ENCODE results near the gene SIX1.

Gene SIX1

DNA sequence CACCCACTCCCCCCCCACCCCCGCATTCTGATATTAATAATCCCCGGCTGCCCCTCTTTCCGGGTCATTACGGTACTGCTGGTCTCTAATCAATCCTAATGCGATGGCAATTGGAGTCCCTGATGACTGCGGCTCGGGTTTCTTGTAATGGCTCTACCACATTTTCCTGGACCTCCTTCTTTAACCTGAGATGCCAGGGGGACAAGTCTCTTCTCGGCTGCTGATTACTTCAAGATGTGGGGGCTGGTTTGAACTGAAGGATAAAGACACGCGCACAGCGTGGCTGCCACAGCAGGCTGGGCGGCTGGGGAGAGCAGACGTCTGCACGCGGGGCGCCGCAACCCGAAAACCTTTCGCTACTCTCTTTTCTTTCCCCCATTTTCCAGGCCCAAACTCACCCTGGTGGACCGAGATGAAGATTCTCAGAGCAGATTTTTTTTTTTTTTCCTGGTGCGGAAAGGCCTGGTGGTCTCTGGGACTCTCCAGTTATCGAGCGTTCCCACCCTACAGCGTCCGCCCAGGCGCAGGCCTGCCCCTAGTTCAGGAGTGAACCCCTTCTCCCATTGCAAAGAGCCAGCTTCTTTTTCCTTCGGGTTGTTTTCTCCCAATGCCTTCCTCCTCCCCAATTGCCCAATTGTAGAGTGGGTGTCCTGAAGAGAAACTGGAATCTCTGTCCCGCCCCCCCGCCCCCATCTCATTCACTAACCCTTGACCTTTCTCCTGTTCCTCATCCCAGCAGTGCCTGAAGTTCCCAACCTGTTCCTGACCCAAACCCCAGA lies 6.0 kb upstream of the SIX1 start:
- peak; percentile 79 for DNase-seq

GRCh38 chr14:60654334-60654821 lies 5.1 kb upstream of the SIX1 start:
- peak; percentile 89 for DNase-seq

- no peak for DNase-seq
Measured at GRCh38 chr14:60653701-60654161, 4.5 kb upstream of the SIX1 start.

DNA sequence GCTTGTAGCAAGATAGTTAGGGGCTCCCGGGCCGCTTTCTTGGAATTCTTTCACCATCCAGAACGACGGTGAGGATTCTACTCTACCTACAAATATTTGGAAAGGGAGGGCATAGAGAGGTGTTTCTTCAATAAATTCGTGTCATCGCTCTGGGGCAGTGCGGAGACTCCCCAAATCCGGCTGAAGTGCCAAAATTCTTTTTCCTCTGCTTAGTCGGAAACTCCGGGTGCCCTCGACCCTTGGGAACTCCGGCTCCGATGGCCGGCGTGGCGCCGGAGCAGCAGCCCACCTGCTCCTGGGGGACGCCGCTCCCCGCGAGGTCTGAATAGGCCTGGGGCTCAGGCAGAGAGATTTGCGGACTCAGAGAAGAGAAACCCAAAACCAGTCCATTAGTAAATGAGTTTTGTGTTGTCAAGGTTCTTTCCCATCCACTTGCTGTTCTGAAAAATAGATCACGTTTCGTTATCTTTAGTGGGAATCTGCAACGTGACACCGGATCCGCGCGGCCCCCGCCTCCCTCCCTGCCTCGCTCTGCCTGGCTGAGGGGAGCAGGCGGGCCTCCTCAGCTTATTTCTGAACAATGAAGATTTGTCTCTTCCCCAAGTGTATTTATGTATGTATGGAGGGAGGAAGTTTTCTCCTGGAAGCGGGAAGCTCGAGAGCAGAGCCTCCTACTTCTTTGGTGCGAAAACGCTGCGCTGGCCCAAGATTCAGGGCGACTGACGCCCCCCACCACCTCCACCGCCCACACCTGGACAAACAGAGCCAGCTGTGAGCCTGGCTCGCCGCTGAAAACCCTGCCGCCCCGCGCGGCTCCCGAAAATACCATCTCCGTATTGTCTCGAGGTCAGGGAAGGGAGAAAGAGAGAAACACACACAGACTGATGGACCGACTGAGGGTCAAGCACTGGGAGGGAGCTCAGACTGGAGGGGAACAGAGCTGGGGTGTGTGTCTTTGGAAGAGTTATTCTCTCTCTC lies 3.7 kb upstream of the SIX1 start:
- no peak for DNase-seq

GRCh38 chr14:60651796-60652673 lies 2.8 kb upstream of the SIX1 start:
- DNase-seq: no peak

DNA sequence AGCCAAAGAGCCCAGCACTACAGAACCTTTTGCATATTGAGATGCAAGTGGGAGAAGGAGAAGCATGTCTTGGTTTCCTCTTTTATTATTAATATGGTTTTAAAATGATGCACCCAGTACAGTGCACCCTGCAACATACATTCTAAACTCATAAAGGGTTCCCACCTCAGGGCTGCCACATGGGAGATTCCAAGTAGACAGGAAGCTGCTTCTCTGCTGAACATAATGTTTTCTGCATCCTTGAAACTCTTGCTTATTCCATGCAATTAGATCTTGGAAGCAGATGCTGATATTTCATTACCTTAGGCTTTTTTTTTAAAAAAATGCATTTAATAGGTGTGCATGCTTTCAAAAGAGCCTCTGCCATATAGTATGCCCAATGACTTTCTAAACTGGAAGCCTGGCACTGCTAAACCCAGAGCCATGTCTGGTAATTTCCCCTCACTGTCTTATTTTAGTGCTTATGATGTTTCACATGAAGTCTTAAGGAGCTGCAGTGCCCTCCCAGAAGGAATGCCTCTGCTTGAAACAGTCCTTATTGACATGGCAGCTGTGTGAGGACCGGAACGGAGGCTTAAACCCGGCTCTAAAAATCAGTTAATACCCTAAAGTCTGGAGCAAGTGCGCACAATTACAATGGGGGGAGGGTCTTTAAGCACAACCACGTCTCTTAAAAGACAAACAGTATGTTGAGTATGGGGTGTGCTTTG lies 2.0 kb upstream of the SIX1 start:
- DNase-seq: no peak

DNA sequence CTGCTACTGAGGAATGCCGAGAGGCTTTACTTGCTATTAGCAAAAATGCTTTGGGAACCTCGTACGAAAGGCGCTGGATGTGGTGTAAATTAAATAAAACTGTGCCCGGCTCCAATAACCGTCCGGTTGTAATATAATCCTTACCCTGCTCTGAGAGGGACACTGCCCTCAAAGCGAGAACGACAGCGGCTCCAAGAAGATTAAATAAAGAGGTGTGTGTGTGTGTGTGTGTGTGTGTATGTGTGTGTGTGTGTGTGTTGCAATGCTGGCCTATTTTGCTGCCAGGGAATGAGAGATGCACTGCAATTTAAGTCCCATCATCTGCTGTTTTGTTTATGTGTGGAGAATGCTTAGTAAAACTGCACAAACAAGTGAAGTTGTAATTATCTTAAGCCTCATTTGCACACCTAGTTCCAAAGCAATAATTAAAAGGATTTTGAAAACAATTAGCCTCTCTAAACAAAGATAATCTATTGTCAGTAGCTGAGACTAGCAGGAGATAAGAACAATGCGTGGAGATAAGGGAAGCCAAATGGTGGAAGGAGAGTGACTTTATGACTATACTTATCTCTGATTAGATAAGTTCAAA lies 1.2 kb upstream of the SIX1 start:
- DNase-seq: no peak

DNA sequence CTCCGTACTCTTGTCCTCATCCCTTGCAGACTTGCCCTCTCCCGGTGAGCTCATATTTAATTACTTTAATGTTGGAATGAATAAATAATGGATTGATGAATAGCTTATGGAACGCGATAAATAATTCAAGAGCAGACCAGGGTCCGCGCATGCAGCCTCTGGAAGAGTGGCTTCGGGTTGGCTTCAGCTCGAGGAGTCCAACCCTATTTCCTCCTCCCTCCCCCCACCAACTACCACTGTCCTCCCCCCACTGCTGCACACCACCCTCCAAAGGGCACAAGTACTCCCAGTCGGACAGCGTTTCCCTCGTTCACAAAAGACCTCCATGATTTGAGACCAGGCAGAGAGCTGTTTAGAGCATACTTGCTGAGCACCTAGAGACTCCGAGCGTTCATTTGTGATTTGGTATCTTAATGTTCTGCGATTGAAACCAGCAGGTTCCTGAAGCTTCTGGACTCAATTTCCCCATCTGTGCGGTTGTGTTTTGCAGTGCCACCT lies 647 bp upstream of the SIX1 start:
- DNase-seq: peak; percentile 47

DNA sequence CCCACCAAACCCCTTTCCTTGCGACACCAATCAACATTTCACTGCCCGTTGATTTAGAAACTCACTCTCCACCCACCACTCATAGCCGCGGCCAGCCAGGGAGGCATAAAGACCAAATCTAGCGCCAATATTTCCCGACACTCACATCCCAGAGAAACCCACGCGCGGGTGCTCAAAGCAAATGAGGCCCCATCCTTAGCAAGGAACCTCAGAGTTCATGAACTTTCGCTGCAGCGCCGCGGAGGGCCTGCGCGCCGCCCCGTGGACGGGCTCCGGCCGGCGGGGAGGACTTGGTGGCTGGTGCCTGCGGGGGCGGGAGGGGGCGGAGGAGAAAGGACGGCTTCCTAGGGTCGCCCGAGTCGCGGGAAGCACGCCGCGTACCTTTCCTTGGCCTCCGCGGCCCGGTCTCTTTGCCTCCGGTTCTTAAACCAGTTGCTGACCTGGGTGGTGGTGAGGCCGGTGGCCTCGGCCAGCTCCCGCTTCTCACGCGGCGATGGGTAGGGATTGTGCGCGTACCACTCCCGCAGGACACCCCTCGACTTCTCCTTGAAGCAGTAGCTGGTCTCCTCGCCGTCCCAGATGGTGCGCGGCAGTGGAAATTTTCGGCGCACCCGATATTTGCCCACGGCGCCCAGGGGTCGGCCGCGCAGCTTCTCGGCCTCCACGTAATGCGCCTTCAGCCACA lies 886 bp downstream of the SIX1 start:
- no peak for DNase-seq

DNA sequence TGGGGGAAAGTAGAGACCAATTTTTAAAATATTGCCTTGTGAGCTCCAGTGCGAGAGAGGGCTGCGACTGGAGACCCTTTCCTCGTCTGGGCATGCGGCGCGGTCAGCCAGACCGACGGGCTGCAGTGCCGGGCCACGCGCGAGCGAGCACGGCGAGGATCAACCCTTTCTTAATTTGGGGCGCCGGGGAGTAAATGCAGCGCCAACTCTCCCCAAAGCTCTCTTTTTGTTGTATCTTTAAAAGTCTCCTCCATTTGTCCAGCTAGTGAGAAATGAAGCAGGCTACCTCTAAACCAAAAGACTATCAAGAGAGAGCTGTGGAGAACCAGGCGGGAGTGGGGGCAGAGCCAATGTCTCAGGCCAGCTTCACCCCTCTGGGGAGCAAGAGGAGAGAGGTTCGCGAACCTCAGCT lies 1.4 kb downstream of the SIX1 start:
- no peak for DNase-seq

DNA sequence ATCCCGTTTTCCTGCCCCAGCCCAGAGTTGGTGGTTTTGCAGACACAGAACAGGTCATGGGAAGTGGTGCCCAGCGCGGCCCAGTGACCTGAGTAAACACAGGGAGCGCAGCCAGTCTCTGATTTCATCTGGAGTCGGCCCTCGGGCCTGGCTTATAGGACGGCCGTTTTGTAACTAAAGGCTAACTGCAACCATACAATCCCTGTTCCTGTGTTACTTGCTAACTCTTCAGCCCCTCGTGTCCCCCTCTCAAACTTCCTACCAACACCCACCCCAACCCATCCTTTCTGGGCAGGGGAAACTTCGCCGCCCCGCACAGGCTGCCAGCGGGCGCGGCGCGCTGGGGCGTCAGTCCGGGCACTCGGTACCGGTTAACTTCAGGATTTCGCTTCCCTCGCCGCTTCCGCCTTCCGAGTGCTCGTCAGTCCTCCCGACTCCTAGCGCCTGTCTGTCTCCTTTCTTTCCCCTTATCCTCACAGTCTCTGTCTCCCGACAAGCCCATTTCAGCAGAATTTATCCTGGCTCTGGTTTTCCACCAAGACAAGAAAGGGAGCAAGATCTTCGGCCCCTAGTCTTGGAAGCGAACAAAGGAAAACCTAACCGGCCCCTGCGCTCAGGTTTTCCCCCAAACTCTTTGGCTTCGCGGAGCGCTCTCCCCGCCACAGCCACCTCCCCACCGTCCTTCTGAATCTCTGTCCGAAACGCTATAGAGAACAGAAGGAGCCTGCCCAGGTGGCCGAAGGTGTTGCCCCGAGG lies 2.0 kb downstream of the SIX1 start:
- peak; percentile 60 for DNase-seq

GRCh38 chr14:60646226-60646818 lies 3.0 kb downstream of the SIX1 start:
- DNase-seq: peak; percentile 63

- no peak for DNase-seq
Measured at GRCh38 chr14:60645126-60645741, 4.0 kb downstream of the SIX1 start.

- no peak for DNase-seq
Measured at GRCh38 chr14:60644666-60645065, 4.6 kb downstream of the SIX1 start.

DNA sequence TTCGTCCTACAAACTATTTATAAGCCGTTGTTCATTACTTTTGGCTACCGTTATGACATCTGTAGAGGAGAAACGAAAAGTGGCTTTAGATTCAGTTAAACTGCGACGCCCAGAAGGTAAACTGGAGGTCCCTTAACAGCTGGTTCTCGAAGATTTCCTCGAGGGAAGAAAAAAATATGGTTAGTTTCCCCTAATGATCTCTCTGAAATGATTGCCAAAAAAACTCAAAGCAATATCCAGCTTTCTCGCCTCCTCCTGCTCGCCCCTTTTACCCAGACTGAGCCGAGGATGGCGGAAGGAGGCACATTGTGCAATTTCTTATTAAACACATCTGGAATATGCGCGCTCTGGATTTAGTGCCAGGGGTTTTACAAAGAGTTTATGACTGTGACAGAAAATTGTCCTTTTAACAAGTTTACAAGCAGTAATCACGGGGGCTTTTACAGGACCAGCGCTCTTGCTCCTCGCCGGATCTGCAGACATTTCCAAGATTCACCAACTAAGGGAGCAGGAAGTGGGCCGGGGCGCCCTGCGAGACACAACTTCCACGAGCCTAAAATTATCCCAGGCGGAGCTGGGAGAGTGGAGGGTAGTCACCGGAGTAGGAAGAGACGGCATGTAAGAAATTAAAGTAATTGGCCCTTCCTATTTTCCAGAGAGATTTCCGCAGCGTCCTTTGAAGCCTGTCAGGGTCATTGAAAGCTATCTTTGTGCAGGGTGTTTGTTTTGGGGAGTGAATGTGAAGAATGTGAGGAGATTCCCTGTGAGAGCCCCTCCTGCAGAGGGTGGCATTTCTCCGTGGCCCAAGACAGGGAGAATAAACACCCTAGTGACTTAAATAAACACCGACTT lies 5.6 kb downstream of the SIX1 start:
- peak; percentile 65 for DNase-seq

- no peak for DNase-seq
Measured at GRCh38 chr14:60643141-60643462, 6.2 kb downstream of the SIX1 start.

DNA sequence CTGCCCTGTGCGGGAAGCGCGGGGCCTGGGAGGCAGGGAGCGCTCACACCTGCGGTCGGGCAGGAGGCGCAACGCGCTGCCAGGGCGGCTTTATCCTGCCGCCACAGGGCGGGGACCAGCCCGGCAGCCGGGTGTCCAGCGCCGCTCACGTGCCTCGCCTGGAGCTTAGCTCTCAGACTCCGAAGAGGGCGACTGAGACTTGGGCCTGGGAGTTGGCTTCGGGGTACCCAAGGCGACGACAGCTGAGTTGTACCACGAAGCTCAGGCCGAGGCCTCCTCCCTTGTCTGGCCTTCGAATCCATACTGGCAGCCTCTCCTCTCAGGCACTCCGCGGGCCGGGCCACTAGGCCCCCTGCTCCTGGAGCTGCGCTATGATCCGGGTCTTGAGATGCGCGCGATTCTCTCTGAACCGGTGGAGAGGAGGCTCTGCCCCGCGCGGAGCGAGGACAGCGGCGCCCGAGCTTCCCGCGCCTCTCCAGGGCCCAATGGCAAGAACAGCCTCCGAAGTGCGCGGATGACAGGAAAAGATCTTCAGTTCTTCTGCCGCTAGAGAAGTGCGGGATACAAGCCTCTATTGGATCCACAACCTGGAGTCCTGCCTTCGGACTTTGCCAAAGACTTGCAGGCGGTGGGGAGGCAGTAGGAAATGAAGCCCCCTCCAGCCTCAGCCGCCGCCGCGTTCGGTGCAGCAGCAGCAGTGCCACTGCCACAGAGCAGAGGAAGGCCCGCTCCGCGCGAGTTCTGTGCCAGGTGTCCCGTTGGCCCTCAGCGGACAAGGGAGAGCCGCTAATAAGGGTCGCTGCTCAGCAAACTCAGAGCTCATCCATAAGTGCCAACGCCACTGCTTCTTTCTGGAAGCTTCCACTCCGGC lies 6.8 kb downstream of the SIX1 start:
- DNase-seq: no peak
